Omental fat pad (tissue), 4 donors: ENCODE measurements around the gene MYOC. TPM values are rescaled to one million over a fixed set of nuclear protein-coding genes. Genes with fewer than 3 reads are reported as not detected.

Experiments
- ATAC-seq: fragments of 150-250 bp; one replicate; pipeline ENCODE4 v1.9.1; 2016; ENCODE audit warnings: mild to moderate bottlenecking, moderate library complexity; ENCODE audit not compliant: low FRiP score
- DNase-seq: peaks from one replicate; pipeline ENCODE4 v3.0.0-alpha.2; 2019; ENCODE audit warnings: low spot score
- CTCF ChIP-seq, 3 donors: fragments of 450-650 bp; IDR thresholded peaks; one replicate each; pipeline ENCODE4 v1.5.1; 2016 to 2017; ENCODE audit warnings: antibody characterized with exemption in 3 of 3, mild to moderate bottlenecking in 3 of 3, moderate library complexity in 2 of 3
- total RNA-seq, 4 donors: library from RNA; depleted of rRNA; stranded (reverse); fragments of >200 nt; gene quantifications; one replicate each; pipeline ENCODE4 v1.1.0, GENCODE V29; 2016

The MYOC gene
- total RNA-seq, 4 donors from 2014 or later = 4.9 to 93.0 (median 19.8) TPM

GRCh38 chr1:171585715-171586114 is 66.8 kb downstream of the MYOC start:
- no peak for ATAC-seq
- TF ChIP-seq CTCF (IDR thresholded peaks at IDR 0.05) = no peak
- no peak for DNase-seq

Other genes starting within 250 kb of the MYOC start
- 100 to 1,000 TPM in 2 of 4 donors, 10 to 100 TPM in 2; 83.9 to 130 (median 97.2) TPM for gene PRRC2C, start 167.2 kb downstream of the MYOC start, total RNA-seq
- not detected for gene MYOCOS, start 30.4 kb downstream of the MYOC start, total RNA-seq
- gene VAMP4, start 89.4 kb upstream of the MYOC start, total RNA-seq = 10 to 100 TPM in 1 of 4 donors, 1 to 10 TPM in 3; 5.0 to 16.9 (median 7.4) TPM
- 10 to 100 TPM; 21.3 to 29.2 (median 23.5) TPM for gene METTL13, start 129.0 kb upstream of the MYOC start, total RNA-seq
- gene DNM3, start 188.8 kb upstream of the MYOC start, total RNA-seq = 10 to 100 TPM in 1 of 4 donors, 1 to 10 TPM in 3; 2.9 to 15.8 (median 5.5) TPM